NCI-H128 (cell line): ENCODE results near the gene MAPKAPK2.
"Not testable (repeated sequence)": the region's sequence is repeated elsewhere in the genome, so short reads cannot be mapped to it uniquely, and the experiment has no call there.

Source experiments
- DNase-seq: peaks from one replicate; lab custom pipeline; 2025; ENCODE audit not compliant: unreplicated experiment; lab: John Stamatoyannopoulos, UW

The MAPKAPK2 gene

GRCh38 chr1:206739411-206740076, 54.8 kb downstream of the MAPKAPK2 start:
- DNase-seq = no peak

- DNase-seq = no peak
Measured at GRCh38 chr1:206741142-206741701, 56.5 kb downstream of the MAPKAPK2 start.

- DNase-seq = no peak
Measured at GRCh38 chr1:206742719-206743383, 58.1 kb downstream of the MAPKAPK2 start.

GRCh38 chr1:206744683-206745082, 60.0 kb downstream of the MAPKAPK2 start:
- no peak for DNase-seq

- no peak for DNase-seq
Measured at GRCh38 chr1:206745301-206745700, 60.6 kb downstream of the MAPKAPK2 start.

- no peak for DNase-seq
Measured at GRCh38 chr1:206748348-206749030, 63.8 kb downstream of the MAPKAPK2 start.

- DNase-seq = no peak
Measured at GRCh38 chr1:206751891-206752290, 67.2 kb downstream of the MAPKAPK2 start.

GRCh38 chr1:206752481-206752880, 67.8 kb downstream of the MAPKAPK2 start:
- DNase-seq = no peak

GRCh38 chr1:206753141-206753540, 68.4 kb downstream of the MAPKAPK2 start:
- no peak for DNase-seq

GRCh38 chr1:206754011-206754410, 69.3 kb downstream of the MAPKAPK2 start:
- DNase-seq = no peak

- no peak for DNase-seq
Measured at GRCh38 chr1:206757524-206758266, 73.0 kb downstream of the MAPKAPK2 start.

- no peak for DNase-seq
Measured at GRCh38 chr1:206760590-206760989, 75.9 kb downstream of the MAPKAPK2 start.

GRCh38 chr1:206761159-206761768, 76.6 kb downstream of the MAPKAPK2 start:
- no peak for DNase-seq

- not testable (repeated sequence) for DNase-seq
Measured at GRCh38 chr1:206762741-206763364, 78.1 kb downstream of the MAPKAPK2 start.

- not testable (repeated sequence) for DNase-seq
Measured at GRCh38 chr1:206765771-206766170, 81.1 kb downstream of the MAPKAPK2 start.

- no peak for DNase-seq
Measured at GRCh38 chr1:206766251-206766856, 81.6 kb downstream of the MAPKAPK2 start.

- no peak for DNase-seq
Measured at GRCh38 chr1:206768472-206769303, 84.0 kb downstream of the MAPKAPK2 start.

GRCh38 chr1:206769304-206769731, 84.6 kb downstream of the MAPKAPK2 start:
- DNase-seq = no peak
